HepG2 (cell line): ENCODE results near the gene TMEFF2. TPM values are rescaled to one million over a fixed set of nuclear protein-coding genes. Genes with fewer than 3 reads are reported as not detected.

Source experiments
- EHMT2 ChIP-seq: fragments of 200-600 bp; sonication (generic); IDR thresholded peaks from 2 replicates; pipeline ENCODE4 v1.7.0; 2017; ENCODE audit warnings: antibody characterized with exemption, low read depth, low read length, borderline replicate concordance
- HMG20B ChIP-seq: conservative IDR thresholded peaks from 2 replicates; pipeline ENCODE4 v1.6.1; 2016; ENCODE audit warnings: missing genetic modification reagents, missing compliant biosample characterization
- MNT ChIP-seq: fragments of 450-650 bp; IDR thresholded peaks from 2 replicates; pipeline ENCODE4 v1.6.1; 2016
- NR2F1 ChIP-seq, 2 experiments: fragments of 450-650 bp in 1 of 2; formaldehyde crosslinking in 1 of 2; IDR thresholded peaks; 2 replicates each; pipeline versions ENCODE4 v1.5.0 to v1.6.1; 2016 to 2020; ENCODE audit warnings: mild to moderate bottlenecking in 1 of 2, missing compliant biosample characterization in 1 of 2, missing genetic modification reagents in 1 of 2, moderate library complexity in 1 of 2
- TBX3 ChIP-seq: fragments of 450-650 bp; IDR thresholded peaks from 2 replicates; pipeline ENCODE4 v1.6.1; 2017; ENCODE audit warnings: antibody characterized with exemption, mild to moderate bottlenecking, inconsistent platforms, borderline replicate concordance
- TFDP2 ChIP-seq: sonication (generic); formaldehyde crosslinking; IDR thresholded peaks from 2 replicates; pipeline ENCODE4 v1.4.0; 2020; ENCODE audit warnings: missing genetic modification reagents
- TRIM22 ChIP-seq: fragments of 450-650 bp; IDR thresholded peaks from 2 replicates; pipeline ENCODE4 v1.6.1; 2017
- ZNF138 ChIP-seq: sonication (generic); formaldehyde crosslinking; IDR thresholded peaks from 2 replicates; pipeline ENCODE4 v1.5.0; 2020; ENCODE audit warnings: mild to moderate bottlenecking, low read depth, missing genetic modification reagents
- ZNF496 ChIP-seq: sonication (generic); formaldehyde crosslinking; IDR thresholded peaks from 2 replicates; pipeline ENCODE4 v1.8.1; 2023; ENCODE audit warnings: mild to moderate bottlenecking, moderate library complexity, missing genetic modification reagents; ENCODE audit not compliant: insufficient replicate concordance
- polyA plus RNA-seq, 8 experiments: library from polyadenylated mRNA; depleted of rRNA in 3 of 8; stranded (reverse) in 7 of 8; unstranded in 1 of 8; fragments of >200 nt; fragmentation: Illumina TruSeq in 4 of 8; extraction: Trizol in 4 of 8; gene quantifications; 2 replicates each; pipeline versions ENCODE4 v1.2.1 to v1.2.3, GENCODE V29; 2011 to 2016; ENCODE audit warnings: low read depth in 4 of 8, missing spikeins in 1 of 8, mixed read lengths in 1 of 8; ENCODE audit not compliant: insufficient read depth in 1 of 8
- total RNA-seq, 5 experiments: library from RNA; depleted of rRNA; stranded (reverse); fragments of >200 nt; fragmentation: Illumina TruSeq; extraction: Trizol; gene quantifications; 2 replicates each; pipeline ENCODE4 v1.2.3, GENCODE V29; 2016; ENCODE audit warnings: low read depth in 1 of 5

Gene TMEFF2
- total and polyA plus RNA-seq, 2 of the 13 experiments (the other 11 are each of a cell fraction or from before 2014, with no cell fraction given) = not detected

GRCh38 chr2:192236136-192236535 is 41.4 kb upstream of the TMEFF2 start (continued):
- TF ChIP-seq NR2F1 (CRISPR knock-in tag; IDR thresholded peaks at IDR 0.05) (no peak), HMG20B (CRISPR knock-in tag) (no peak), TFDP2 (CRISPR knock-in tag) (no peak), ZNF138 (CRISPR knock-in tag) (no peak), MNT (no peak), TRIM22 (no peak), ZNF496 (CRISPR knock-in tag) (no peak), TBX3 (no peak), EHMT2 (no peak)
- TF ChIP-seq, all 625 proteins: peak for 0
